ENCODE data around the gene CELF5.
A peak's percentile ranks its signal among the peaks of the same experiment; 100 is the strongest.

The CELF5 gene

DNA sequence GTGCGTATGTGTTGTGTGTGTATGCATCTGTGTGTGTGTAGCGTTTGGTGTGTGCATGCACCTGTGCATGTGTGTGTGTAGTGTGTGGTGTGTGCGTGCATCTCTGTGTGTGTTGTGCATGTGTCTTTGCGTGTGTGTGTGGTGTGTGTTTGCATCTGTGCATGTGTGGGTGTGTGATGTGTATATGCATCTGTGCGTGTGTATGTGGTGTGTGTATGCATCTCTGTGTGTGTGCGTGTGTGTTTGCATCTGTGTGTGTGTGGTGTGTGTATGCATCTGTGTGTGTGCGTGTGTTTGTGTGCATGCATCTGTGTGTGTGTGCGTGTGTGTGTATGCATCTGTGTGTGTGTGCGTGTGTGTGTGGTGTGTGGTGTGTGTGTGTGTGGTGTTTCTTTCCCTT is 20.6 kb downstream of the CELF5 start:
- no peak for DNase-seq

DNA sequence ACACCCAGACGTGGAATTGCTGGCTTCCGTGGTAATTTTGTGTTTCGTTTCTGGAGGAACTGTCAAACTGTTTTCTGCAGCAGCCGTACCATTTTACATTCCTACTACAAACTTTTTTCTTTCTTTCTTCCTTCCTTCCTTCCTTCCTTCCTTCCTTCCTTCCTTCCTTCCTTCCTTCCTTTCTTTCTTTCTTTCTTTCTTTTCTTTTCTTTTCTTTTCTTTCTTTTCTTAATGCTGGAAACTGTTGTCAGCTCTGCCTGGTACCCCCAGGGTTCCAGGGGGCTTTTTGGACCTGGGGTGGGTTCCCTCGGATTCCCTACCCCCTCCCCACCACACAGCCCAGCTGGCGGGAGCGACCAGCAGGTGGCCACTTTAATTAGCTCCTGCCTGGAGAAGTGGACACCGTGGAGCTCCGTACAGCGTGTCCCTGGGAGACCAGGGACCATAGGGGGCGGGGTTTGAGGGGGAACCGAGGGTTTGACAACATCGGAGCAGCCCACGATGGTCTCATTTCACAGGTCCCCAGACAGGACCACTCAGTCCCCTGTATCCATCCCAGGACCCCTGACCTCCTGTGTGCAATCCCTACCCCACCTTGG is 24.4 kb downstream of the CELF5 start:
- DNase-seq = no peak

- DNase-seq = no peak
These were observed 24.9 kb downstream of the CELF5 start for GRCh38 chr19:3249408-3249807.

DNA sequence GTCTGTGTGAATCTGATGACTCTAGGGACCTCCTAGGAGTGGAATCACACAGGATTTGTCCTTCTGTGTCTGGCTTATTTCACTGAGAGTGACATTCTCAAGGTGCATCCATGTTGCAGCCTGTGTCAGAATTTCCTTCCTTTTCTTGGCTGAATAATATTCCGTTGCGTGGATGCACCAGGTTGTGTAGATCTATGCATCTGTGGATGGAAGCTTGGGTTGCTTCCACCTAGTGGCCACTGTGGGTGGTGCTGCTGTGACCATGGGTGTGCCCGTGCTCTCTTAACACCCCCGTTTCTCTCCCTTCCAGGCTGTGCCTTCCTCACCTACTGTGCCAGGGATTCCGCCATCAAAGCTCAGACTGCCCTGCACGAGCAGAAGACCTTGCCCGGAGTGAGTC is 26.2 kb downstream of the CELF5 start:
- no peak for DNase-seq

DNA sequence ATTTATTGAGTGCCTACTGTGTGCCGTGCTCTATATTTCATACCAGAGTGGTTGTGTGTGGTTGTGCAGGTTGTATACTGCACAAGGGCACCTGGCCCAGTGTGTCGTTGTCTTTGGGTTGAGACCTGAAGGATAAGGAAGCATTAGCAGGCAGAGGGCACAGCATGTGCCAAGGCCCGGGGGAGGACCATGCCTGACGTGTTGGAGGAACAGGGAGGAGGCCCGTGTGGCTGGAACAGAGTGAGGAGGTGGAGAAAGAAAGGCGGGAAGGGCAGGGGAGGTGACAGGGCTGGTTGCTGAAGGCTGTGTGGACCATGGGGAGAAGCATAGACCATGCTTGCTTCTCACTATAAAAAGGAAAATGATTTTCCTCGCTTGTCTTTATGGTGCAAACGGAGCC is 26.8 kb downstream of the CELF5 start:
- DNase-seq = no peak

DNA sequence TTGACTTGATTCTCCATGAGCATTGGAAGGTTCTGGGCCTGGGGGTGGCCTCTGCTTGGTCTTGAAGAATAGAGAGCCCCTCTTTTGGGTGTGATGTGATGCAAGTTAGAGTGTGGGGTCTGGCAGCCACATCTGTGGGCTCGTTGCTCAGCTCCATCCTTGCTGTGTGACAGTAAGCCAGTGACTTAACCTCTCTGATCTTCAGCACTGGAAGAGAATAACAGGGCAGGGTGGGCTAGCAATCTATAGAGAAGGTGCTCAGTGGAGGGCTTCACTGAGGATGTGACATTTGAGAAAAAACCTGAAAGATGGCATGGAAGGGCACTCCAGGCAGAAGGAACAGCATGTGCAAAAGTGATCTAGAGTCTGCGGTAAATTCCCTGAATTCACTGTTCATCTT is 28.2 kb downstream of the CELF5 start:
- no peak for DNase-seq

- DNase-seq = no peak
These were observed 28.8 kb downstream of the CELF5 start for GRCh38 chr19:3253270-3253669.

- DNase-seq = no peak
These were observed 30.1 kb downstream of the CELF5 start for GRCh38 chr19:3254520-3254919.

DNA sequence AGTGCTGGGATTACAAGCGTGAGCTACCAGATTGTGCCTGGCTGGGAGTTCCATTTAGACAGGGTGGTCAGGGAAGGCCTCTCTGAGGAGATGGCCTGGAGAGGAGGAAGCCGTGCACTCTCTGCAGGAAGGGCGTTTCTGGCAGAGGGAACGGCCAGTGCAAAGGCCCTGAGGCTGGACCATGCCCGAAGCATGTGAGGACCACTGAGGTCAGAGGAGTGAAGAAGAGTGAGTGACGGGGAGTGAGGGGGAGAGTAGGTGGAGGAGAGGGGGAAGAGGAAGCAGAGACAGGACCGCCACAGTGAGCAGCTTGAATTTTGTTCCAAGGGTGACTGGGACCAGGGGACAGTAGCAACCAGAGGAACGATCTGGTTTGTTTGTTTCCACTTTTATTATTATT is 32.6 kb downstream of the CELF5 start:
- no peak for DNase-seq

GRCh38 chr19:3262362-3262761 is 37.9 kb downstream of the CELF5 start:
- no peak for DNase-seq

GRCh38 chr19:3263866-3264265 is 39.4 kb downstream of the CELF5 start:
- no peak for DNase-seq

- DNase-seq = no peak
These were observed 41.0 kb downstream of the CELF5 start for GRCh38 chr19:3265432-3265831.

GRCh38 chr19:3266092-3266693 is 41.7 kb downstream of the CELF5 start:
- DNase-seq = no peak

DNA sequence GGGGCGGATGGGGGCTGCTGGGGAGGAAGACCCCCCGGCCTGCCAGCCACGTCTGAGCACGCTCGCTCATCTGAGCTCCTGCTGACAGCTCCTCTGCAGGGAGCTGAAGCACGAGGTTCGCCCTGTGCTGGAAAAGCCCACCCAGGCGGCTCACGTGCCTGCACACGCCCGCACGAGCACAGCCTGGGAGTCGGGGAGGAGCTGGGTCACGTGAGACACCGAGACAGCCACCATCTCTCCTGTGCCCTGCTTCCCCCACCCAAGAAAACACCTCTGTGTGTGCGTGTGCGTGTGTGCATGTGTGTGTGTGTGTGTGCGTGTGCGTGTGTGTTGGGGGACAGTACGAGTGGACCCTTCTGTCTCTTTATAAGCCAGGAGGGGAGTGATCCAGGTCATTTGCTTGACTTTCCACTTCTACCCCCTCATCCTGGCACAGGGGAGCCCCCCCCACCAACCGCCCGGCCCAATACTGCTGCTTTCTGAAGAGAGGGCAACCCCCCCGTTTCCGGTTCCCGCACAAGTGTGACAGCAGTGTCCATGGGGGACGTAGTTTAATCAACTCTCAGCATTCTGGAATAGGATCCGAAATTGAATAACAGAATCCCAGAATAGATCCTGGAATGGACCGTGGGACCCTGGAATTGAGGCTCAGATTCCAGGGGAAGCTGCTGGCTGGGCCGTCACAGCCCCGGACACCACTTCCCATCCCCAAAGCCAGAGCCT is 42.5 kb downstream of the CELF5 start:
- no peak for DNase-seq

GRCh38 chr19:3268326-3268725 is 43.9 kb downstream of the CELF5 start:
- DNase-seq = peak in 1 of 2 donors; percentile 19

DNA sequence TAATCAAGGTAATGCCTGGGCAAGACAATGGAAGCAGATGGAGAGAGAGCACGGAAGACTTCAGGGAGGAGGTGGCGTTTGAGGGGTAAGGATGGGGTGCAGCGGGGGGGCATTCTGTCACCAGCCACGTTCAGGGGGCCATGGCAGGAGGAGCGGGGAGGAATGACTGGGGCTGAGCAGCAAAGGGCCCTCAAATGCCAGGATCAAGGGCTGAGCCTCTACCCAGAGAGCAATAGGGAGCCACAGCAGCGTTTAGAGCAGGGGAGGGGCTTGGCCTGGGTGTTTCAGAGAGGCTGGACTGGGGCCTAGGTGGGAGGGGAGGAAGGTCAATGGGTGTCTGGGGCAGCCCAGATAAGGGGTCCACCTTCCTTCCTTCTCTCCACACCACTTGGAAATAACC is 44.3 kb downstream of the CELF5 start:
- DNase-seq = no peak

- no peak for DNase-seq
These were observed 45.6 kb downstream of the CELF5 start for GRCh38 chr19:3269916-3270671.

DNA sequence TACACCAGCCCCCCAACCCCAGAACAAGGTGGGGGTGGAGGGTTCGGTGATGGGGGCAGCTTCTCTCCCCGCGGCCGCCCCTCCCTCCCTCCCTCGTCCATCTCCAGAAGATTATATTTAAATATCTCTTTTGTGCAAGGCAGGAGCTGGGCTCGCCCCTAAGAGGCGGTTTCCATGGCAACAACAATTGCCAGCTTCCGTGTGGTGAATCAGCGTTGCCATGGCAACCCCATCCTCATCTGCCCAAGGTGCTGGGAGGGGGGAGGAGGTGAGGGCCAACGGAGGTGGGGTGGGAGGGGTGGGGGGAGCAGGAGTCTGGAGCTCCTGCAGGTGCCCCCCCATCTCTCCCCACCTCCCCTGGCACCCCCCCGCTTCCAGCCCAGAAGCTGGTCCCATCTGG is 46.4 kb downstream of the CELF5 start:
- peak; percentile 17 to 49 for DNase-seq

- DNase-seq = no peak
These were observed 48.0 kb downstream of the CELF5 start for GRCh38 chr19:3272401-3272931.

DNA sequence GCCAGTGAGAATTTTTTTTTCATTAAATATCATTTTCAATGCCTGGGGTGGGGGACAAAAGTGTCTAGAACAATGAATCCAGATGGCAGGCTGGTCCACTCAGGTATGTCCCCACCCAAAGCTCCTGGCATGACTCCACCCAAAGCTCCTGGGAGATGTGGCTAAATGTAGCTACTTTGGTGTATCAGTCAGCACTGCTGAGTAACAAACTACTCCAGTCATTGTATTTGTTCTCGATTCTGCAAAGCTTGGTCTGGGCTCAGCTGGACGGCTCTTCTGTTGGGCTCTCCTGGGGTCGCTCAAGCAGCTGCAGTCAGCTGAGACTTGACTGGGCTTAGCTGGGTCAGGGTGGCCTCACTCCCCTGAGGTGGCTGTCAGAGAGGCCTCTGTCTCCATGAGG is 48.5 kb downstream of the CELF5 start:
- no peak for DNase-seq

DNA sequence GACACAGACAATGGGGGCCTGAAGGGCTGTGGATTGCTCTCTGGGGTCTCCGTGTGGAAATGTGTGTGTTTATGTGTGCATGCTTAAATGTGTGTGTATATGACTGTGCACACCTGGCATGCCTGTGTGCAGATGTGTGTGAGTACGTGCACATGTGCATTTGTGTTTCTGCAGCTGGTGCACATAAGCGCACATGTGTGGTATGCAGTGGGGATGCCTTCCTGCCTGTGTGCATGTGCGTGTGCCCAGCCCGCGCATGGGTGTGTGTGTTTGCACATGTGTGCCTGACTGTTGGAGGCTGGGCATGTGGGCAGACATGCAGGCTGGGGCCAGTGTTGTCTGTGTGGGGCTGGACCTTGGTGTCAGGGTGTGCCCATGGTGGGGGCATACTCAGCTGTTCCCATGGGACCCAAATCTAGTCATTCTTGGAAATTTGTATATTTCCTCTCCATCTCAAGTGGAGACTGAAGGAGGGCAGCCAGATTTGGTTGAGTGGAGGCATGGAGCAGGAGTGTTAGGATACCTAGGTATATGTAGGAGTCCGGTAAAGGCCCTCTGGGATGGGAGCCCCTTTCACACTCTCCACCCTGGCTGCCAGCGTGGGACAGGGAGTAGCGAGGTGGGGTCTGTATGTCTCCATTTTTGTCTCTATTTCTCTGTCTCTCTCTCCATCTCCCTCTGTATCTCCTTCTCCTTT is 49.9 kb downstream of the CELF5 start:
- DNase-seq = no peak

- no peak for DNase-seq
These were observed 50.6 kb downstream of the CELF5 start for GRCh38 chr19:3274942-3275582.
